WTC11 (cell line): ENCODE measurements around the gene ABCA5. TPM values are rescaled to one million over a fixed set of nuclear protein-coding genes. Genes with fewer than 3 reads are reported as not detected.

ENCODE experiments used
- ATAC-seq: fragments of 200-7000 bp; cut with Tn5 transposase; 2 replicates; pipeline ENCODE4 v1.10.0; 2021; ENCODE audit warnings: mild to moderate bottlenecking, moderate library complexity
- CTCF ChIA-PET: fragments of 300-600 bp; sonication (Branson Sonifier 250); formaldehyde crosslinking; loops from one replicate; lab custom pipeline; 2021; ENCODE audit warnings: antibody characterized with exemption; lab: Charles Lee
- POLR2A ChIA-PET: fragments of 350-600 bp; sonication (Branson Sonifier 250); formaldehyde crosslinking; loops from one replicate; lab custom pipeline; 2021; ENCODE audit warnings: antibody characterized with exemption; lab: Charles Lee
- DNase-seq: peaks from one replicate; pipeline ENCODE4 v3.0.0; 2021; ENCODE audit warnings: low spot score
- H3K27ac Mint-ChIP-seq: 2 replicates; pipeline ENCODE4 v1.8.0; 2021; ENCODE audit warnings: mixed read lengths
- H3K27me3 Mint-ChIP-seq: 2 replicates; pipeline ENCODE4 v1.8.0; 2021; ENCODE audit warnings: low read depth, mild to moderate bottlenecking, moderate library complexity, mixed read lengths
- H3K36me3 Mint-ChIP-seq: 2 replicates; pipeline ENCODE4 v1.8.0; 2021; ENCODE audit warnings: mixed read lengths
- H3K4me1 Mint-ChIP-seq: 2 replicates; pipeline ENCODE4 v1.8.0; 2022; ENCODE audit warnings: mixed read lengths
- H3K4me3 Mint-ChIP-seq: 2 replicates; pipeline ENCODE4 v1.8.0; 2021; ENCODE audit warnings: mild to moderate bottlenecking, moderate library complexity, mixed read lengths
- H3K9me3 Mint-ChIP-seq: 2 replicates; pipeline ENCODE4 v1.8.0; 2021; ENCODE audit warnings: mixed read lengths
- ELF4 ChIP-seq: sonication (generic); formaldehyde crosslinking; IDR thresholded peaks from 2 replicates; pipeline ENCODE4 v1.8.1; 2022; ENCODE audit warnings: low read depth, mild to moderate bottlenecking, moderate library complexity, missing genetic modification reagents
- EMX1 ChIP-seq: fragments of 250-450 bp; sonication (Bioruptor Pico); IDR thresholded peaks from 2 replicates; pipeline ENCODE4 v1.8.0; 2021; ENCODE audit warnings: mild to moderate bottlenecking
- ESRRA ChIP-seq: sonication (generic); formaldehyde crosslinking; IDR thresholded peaks from 2 replicates; pipeline ENCODE4 v1.8.1; 2022; ENCODE audit warnings: mild to moderate bottlenecking, missing genetic modification reagents, borderline replicate concordance
- ETV6 ChIP-seq: sonication (generic); formaldehyde crosslinking; IDR thresholded peaks from 2 replicates; pipeline ENCODE4 v1.8.1; 2022; ENCODE audit warnings: mild to moderate bottlenecking, missing genetic modification reagents
- HMGA2 ChIP-seq: fragments of 250-450 bp; sonication (Bioruptor Pico); IDR thresholded peaks from 2 replicates; pipeline ENCODE4 v1.4.0; 2021; ENCODE audit warnings: mild to moderate bottlenecking, moderate library complexity
- JAZF1 ChIP-seq: fragments of 250-450 bp; sonication (Bioruptor Pico); IDR thresholded peaks from 2 replicates; pipeline ENCODE4 v1.9.0; 2021; ENCODE audit warnings: moderate library complexity, mild to moderate bottlenecking, inconsistent platforms
- MYBL2 ChIP-seq: sonication (generic); formaldehyde crosslinking; IDR thresholded peaks from 2 replicates; pipeline ENCODE4 v1.8.1; 2023; ENCODE audit warnings: mild to moderate bottlenecking, moderate library complexity, missing genetic modification reagents
- NFYB ChIP-seq: sonication (generic); formaldehyde crosslinking; conservative IDR thresholded peaks from 2 replicates; pipeline ENCODE4 v1.8.0; 2022; ENCODE audit warnings: low read depth, missing genetic modification reagents
- PRRX2 ChIP-seq: fragments of 250-450 bp; sonication (Bioruptor Pico); IDR thresholded peaks from 2 replicates; pipeline ENCODE4 v1.8.0; 2021; ENCODE audit warnings: mild to moderate bottlenecking
- RORB ChIP-seq: fragments of 250-450 bp; sonication (Bioruptor Pico); IDR thresholded peaks from 2 replicates; pipeline ENCODE4 v1.9.0; 2021; ENCODE audit warnings: mild to moderate bottlenecking
- TCF7 ChIP-seq: sonication (generic); formaldehyde crosslinking; IDR thresholded peaks from 2 replicates; pipeline ENCODE4 v1.8.0; 2022; ENCODE audit warnings: mild to moderate bottlenecking, low read depth, missing genetic modification reagents, moderate library complexity
- ZBTB21 ChIP-seq: sonication (generic); formaldehyde crosslinking; IDR thresholded peaks from 2 replicates; pipeline ENCODE4 v1.8.1; 2023; ENCODE audit warnings: mild to moderate bottlenecking, missing genetic modification reagents, borderline replicate concordance
- ZNF263 ChIP-seq: sonication (generic); formaldehyde crosslinking; IDR thresholded peaks from 2 replicates; pipeline ENCODE4 v1.8.1; 2022; ENCODE audit warnings: low read depth, mild to moderate bottlenecking, moderate library complexity, missing genetic modification reagents
- total RNA-seq: library from RNA; stranded (reverse); gene quantifications from 3 replicates; pipeline ENCODE4 v1.2.3, GENCODE V29; 2021
- TF ChIP-seq, protein P1 (sequence below): sonication (generic); formaldehyde crosslinking; IDR thresholded peaks from 2 replicates; pipeline ENCODE4 v1.8.1; 2022; ENCODE audit warnings: low read depth, mild to moderate bottlenecking, moderate library complexity, missing genetic modification reagents, borderline replicate concordance
- TF ChIP-seq, protein P2 (sequence below): sonication (generic); formaldehyde crosslinking; IDR thresholded peaks from 2 replicates; pipeline ENCODE4 v1.8.1; 2023; ENCODE audit warnings: mild to moderate bottlenecking, missing genetic modification reagents, borderline replicate concordance
- TF ChIP-seq, protein P3 (sequence below): sonication (generic); formaldehyde crosslinking; IDR thresholded peaks from 2 replicates; pipeline ENCODE4 v1.8.1; 2023; ENCODE audit warnings: mild to moderate bottlenecking, missing genetic modification reagents
- TF ChIP-seq, protein P4 (sequence below): fragments of 250-450 bp; sonication (Bioruptor Pico); IDR thresholded peaks from 2 replicates; pipeline ENCODE4 v2.1.2; 2022; ENCODE audit warnings: mild to moderate bottlenecking, moderate library complexity
- TF ChIP-seq, protein P5 (sequence below): sonication (generic); formaldehyde crosslinking; IDR thresholded peaks from 2 replicates; pipeline ENCODE4 v1.8.1; 2022; ENCODE audit warnings: low read depth, missing genetic modification reagents, borderline replicate concordance

ABCA5 gene
- total RNA-seq, 1 experiment from 2014 or later = 1.8 TPM

DNA sequence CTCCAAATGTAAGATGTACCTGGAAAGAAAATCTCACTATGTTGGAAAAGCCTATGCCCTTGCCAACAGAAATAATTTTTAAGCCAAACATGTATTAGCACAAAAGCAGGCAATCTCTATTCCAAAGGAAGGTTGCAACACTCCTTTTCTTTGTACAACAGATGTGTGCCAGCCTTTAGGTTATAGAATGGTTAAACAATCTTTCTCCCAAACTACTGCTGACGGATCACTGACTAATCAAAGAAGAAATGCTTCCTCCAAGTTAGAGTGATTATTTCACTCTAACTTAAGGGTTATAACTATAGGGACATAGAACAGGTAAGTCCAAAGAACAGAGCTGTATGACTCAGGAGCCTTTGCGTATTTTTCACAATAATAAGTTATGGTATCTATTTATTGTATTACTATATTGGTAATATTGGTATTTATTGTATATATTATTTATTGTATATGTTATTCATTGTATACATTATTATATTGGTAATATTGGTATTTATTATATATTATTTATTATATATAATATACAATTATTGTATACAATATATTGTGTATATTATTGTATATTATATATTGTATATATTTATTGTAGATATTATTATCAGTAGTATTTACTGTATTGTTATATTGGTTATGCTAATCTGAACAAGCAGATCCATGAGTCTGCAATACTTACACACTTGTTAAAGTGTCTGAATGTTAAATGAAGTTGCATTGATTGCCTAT is 36.7 kb upstream of the ABCA5 start:
- H3K36me3 Mint-ChIP-seq = no peaks in the 10 kb centered on the region
- H3K9me3 Mint-ChIP-seq = no peaks in the 10 kb centered on the region
- H3K4me3 Mint-ChIP-seq = no peak overlapping the region
- no peak overlapping the region for H3K27ac Mint-ChIP-seq
- no peaks in the 10 kb centered on the region for H3K27me3 Mint-ChIP-seq
- POLR2A ChIA-PET = no interaction called here
- DNase-seq (no peak), ATAC-seq (no peak)
- peaks cover 7% of the 10 kb centered on the region for H3K4me1 Mint-ChIP-seq
- TF ChIP-seq HMGA2 (peak; percentile 90; the same call in 1 of the 2 replicates), MYBL2 (no peak)
- CTCF ChIA-PET = no interaction called here

DNA sequence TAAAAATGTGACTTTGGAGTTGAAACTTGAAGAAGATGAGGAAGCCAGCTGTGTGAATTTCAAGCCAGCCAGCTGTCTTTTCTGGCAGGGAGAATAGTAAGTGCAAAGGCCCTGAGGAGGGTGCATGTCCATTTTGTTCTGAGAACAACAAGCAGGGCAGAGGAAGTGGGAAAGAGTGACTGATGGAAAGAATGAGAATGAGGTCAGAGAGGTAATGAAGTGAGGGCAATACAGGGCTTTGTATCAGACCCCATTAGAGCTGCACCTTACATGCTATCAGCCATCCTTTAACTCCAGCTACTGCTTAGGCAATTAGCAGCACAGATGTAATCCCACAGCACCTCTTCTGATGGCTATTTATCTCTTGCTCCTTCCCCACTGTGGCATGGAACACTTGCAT is 34.2 kb upstream of the ABCA5 start:
- ATAC-seq (no peak), DNase-seq (no peak)
- ChIA-PET POLR2A (interaction anchor here (0.6 kb wide), 1 partner anchor 41 kb away, joined by 4 read pairs; no protein-coding TSS in a partner anchor), CTCF (interaction anchor here (0.6 to 2.0 kb wide), 2 partner anchors 34 to 173 kb away, joined by 3 to 6 read pairs; no protein-coding TSS in a partner anchor)
- no peaks in the 10 kb centered on the region for H3K36me3 Mint-ChIP-seq
- no peaks in the 10 kb centered on the region for H3K27me3 Mint-ChIP-seq
- H3K4me3 Mint-ChIP-seq = no peak overlapping the region
- peaks cover 18% of the 10 kb centered on the region for H3K4me1 Mint-ChIP-seq
- TF ChIP-seq ESRRA (CRISPR knock-in tag) (no peak), ETV6 (no peak), TCF7 (no peak), ZNF263 (CRISPR knock-in tag) (no peak), ELF4 (no peak), NFYB (no peak), EMX1 (CRISPR knock-in tag) (no peak), ZBTB21 (CRISPR knock-in tag) (no peak), JAZF1 (no peak), RORB (CRISPR knock-in tag) (no peak), PRRX2 (no peak)
- TF ChIP-seq, protein P1, sequence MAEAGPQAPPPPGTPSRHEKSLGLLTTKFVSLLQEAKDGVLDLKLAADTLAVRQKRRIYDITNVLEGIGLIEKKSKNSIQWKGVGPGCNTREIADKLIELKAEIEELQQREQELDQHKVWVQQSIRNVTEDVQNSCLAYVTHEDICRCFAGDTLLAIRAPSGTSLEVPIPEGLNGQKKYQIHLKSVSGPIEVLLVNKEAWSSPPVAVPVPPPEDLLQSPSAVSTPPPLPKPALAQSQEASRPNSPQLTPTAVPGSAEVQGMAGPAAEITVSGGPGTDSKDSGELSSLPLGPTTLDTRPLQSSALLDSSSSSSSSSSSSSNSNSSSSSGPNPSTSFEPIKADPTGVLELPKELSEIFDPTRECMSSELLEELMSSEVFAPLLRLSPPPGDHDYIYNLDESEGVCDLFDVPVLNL (CRISPR knock-in tag) = no peak
- TF ChIP-seq, protein P2, sequence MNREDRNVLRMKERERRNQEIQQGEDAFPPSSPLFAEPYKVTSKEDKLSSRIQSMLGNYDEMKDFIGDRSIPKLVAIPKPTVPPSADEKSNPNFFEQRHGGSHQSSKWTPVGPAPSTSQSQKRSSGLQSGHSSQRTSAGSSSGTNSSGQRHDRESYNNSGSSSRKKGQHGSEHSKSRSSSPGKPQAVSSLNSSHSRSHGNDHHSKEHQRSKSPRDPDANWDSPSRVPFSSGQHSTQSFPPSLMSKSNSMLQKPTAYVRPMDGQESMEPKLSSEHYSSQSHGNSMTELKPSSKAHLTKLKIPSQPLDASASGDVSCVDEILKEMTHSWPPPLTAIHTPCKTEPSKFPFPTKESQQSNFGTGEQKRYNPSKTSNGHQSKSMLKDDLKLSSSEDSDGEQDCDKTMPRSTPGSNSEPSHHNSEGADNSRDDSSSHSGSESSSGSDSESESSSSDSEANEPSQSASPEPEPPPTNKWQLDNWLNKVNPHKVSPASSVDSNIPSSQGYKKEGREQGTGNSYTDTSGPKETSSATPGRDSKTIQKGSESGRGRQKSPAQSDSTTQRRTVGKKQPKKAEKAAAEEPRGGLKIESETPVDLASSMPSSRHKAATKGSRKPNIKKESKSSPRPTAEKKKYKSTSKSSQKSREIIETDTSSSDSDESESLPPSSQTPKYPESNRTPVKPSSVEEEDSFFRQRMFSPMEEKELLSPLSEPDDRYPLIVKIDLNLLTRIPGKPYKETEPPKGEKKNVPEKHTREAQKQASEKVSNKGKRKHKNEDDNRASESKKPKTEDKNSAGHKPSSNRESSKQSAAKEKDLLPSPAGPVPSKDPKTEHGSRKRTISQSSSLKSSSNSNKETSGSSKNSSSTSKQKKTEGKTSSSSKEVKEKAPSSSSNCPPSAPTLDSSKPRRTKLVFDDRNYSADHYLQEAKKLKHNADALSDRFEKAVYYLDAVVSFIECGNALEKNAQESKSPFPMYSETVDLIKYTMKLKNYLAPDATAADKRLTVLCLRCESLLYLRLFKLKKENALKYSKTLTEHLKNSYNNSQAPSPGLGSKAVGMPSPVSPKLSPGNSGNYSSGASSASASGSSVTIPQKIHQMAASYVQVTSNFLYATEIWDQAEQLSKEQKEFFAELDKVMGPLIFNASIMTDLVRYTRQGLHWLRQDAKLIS (CRISPR knock-in tag) = no peak
- TF ChIP-seq, protein P3, sequence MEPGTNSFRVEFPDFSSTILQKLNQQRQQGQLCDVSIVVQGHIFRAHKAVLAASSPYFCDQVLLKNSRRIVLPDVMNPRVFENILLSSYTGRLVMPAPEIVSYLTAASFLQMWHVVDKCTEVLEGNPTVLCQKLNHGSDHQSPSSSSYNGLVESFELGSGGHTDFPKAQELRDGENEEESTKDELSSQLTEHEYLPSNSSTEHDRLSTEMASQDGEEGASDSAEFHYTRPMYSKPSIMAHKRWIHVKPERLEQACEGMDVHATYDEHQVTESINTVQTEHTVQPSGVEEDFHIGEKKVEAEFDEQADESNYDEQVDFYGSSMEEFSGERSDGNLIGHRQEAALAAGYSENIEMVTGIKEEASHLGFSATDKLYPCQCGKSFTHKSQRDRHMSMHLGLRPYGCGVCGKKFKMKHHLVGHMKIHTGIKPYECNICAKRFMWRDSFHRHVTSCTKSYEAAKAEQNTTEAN (CRISPR knock-in tag) = no peak
- TF ChIP-seq, protein P4, sequence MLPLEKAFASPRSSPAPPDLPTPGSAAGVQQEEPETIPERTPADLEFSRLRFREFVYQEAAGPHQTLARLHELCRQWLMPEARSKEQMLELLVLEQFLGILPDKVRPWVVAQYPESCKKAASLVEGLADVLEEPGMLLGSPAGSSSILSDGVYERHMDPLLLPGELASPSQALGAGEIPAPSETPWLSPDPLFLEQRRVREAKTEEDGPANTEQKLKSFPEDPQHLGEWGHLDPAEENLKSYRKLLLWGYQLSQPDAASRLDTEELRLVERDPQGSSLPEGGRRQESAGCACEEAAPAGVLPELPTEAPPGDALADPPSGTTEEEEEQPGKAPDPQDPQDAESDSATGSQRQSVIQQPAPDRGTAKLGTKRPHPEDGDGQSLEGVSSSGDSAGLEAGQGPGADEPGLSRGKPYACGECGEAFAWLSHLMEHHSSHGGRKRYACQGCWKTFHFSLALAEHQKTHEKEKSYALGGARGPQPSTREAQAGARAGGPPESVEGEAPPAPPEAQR (CRISPR knock-in tag) = no peak
- TF ChIP-seq, protein P5, sequence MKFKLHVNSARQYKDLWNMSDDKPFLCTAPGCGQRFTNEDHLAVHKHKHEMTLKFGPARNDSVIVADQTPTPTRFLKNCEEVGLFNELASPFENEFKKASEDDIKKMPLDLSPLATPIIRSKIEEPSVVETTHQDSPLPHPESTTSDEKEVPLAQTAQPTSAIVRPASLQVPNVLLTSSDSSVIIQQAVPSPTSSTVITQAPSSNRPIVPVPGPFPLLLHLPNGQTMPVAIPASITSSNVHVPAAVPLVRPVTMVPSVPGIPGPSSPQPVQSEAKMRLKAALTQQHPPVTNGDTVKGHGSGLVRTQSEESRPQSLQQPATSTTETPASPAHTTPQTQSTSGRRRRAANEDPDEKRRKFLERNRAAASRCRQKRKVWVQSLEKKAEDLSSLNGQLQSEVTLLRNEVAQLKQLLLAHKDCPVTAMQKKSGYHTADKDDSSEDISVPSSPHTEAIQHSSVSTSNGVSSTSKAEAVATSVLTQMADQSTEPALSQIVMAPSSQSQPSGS (CRISPR knock-in tag) = no peak
- H3K9me3 Mint-ChIP-seq = no peaks in the 10 kb centered on the region
- no peak overlapping the region for H3K27ac Mint-ChIP-seq
